HepG2 (cell line): Measurements from ENCODE around the gene UXS1. TPM values are rescaled to one million over a fixed set of nuclear protein-coding genes. Genes with fewer than 3 reads are reported as not detected.

Experiments
- ATAC-seq: fragments of 200-7000 bp; cut with Tn5 transposase; 3 replicates; pipeline ENCODE4 v1.9.1; 2020; ENCODE audit warnings: mild to moderate bottlenecking, moderate library complexity
- BruUV-seq: library from RNA; stranded (reverse); fragments of 400-500 nt; replicated peaks from 2 replicates; lab custom pipeline; 2021; lab: Mats Ljungman, UMichigan
- CTCF ChIA-PET: fragments of 300-600 bp; formaldehyde crosslinking; extraction: SDS; loops from one replicate; lab custom pipeline; 2021; ENCODE audit warnings: low total read pairs, inconsistent platforms, low intra/inter-chr PET ratio; lab: Yijun Ruan, JAX
- POLR2A ChIA-PET: fragments of 350-600 bp; sonication (Branson Sonifier 250); formaldehyde crosslinking; loops from one replicate; lab custom pipeline; 2020; ENCODE audit warnings: antibody characterized with exemption, inconsistent platforms; lab: Yijun Ruan, JAX
- DNase-seq: peaks from one replicate; pipeline ENCODE4 v3.0.0-alpha.2; 2015; ENCODE audit warnings: low spot score
- FAIRE-seq: peaks from 3 replicates; lab custom pipeline; 2011; peaks lifted over from hg19 to GRCh38; lab: Jason Lieb, UNC
- H2AFZ ChIP-seq: one replicate; pipeline ENCODE4 v1.6.1; 2011; ENCODE audit warnings: low read length, inconsistent platforms
- H3K27ac ChIP-seq: fragments of 300-600 bp; 3 replicates; pipeline ENCODE4 v1.8.0; 2011; ENCODE audit warnings: mixed run types, mild to moderate bottlenecking, mixed read lengths, low read length, inconsistent platforms; ENCODE audit not compliant: insufficient read depth; ENCODE audit errors: extremely low read length
- H3K27me3 ChIP-seq, 2 experiments: fragments of 200-600 bp in 1 of 2; 2 replicates in 1 of 2; 3 replicates in 1 of 2; pipeline versions ENCODE4 v1.6.0 to v1.8.0; 2011; ENCODE audit warnings: low read length in 2 of 2, mild to moderate bottlenecking in 2 of 2, moderate library complexity in 2 of 2, inconsistent platforms in 1 of 2; ENCODE audit not compliant: insufficient read depth in 2 of 2, control insufficient read depth in 1 of 2
- H3K36me3 ChIP-seq, 2 experiments: fragments of 200-600 bp in 1 of 2; replicated peaks in 1 of 2; 2 replicates in 1 of 2; 3 replicates in 1 of 2; pipeline versions ENCODE4 v1.5.1 to v1.8.0; 2011; ENCODE audit warnings: low read length in 2 of 2, inconsistent platforms in 1 of 2; ENCODE audit not compliant: insufficient read depth in 2 of 2, control insufficient read depth in 1 of 2
- H3K4me1 ChIP-seq: 2 replicates; pipeline ENCODE4 v1.5.1; 2012; ENCODE audit warnings: low read length, inconsistent platforms; ENCODE audit not compliant: insufficient read depth
- H3K4me2 ChIP-seq: 2 replicates; pipeline ENCODE4 v1.6.0; 2011; ENCODE audit warnings: low read depth, low read length, inconsistent platforms
- H3K4me3 ChIP-seq, 3 experiments: fragments of 200-600 bp in 1 of 3; sonication (generic), shearing (Covaris generic) in 1 of 3; replicated peaks in 1 of 3; 2 replicates each; pipeline ENCODE4 v1.5.1; 2011 to 2016; ENCODE audit warnings: low read length in 3 of 3, inconsistent platforms in 2 of 3, low read depth in 2 of 3, mild to moderate bottlenecking in 2 of 3, control low read depth in 1 of 3, mixed read lengths in 1 of 3; ENCODE audit not compliant: insufficient read depth in 1 of 3
- H3K79me2 ChIP-seq: one replicate; pipeline ENCODE4 v1.6.1; 2011; ENCODE audit warnings: low read length, inconsistent platforms; ENCODE audit not compliant: insufficient read depth
- H3K9ac ChIP-seq: 2 replicates; pipeline ENCODE4 v1.6.0; 2011; ENCODE audit warnings: mild to moderate bottlenecking, low read depth, low read length, inconsistent platforms; ENCODE audit not compliant: insufficient read depth
- H3K9me3 ChIP-seq: 2 replicates; pipeline ENCODE4 v1.5.1; 2012; ENCODE audit warnings: mild to moderate bottlenecking, low read length
- H4K20me1 ChIP-seq: 2 replicates; pipeline ENCODE4 v1.6.0; 2011; ENCODE audit warnings: inconsistent platforms, mild to moderate bottlenecking, low read length, moderate library complexity; ENCODE audit not compliant: insufficient read depth
- HNRNPK ChIP-seq: fragments of 200-400 bp; formaldehyde crosslinking; IDR thresholded peaks from 2 replicates; pipeline ENCODE4 v1.6.1; 2018; ENCODE audit warnings: low read length, low read depth, moderate library complexity, mild to moderate bottlenecking; ENCODE audit not compliant: poor library complexity, severe bottlenecking
- JDP2 ChIP-seq: sonication (generic); formaldehyde crosslinking; IDR thresholded peaks from 2 replicates; pipeline ENCODE4 v1.8.1; 2022; ENCODE audit warnings: missing genetic modification reagents, borderline replicate concordance
- KMT2B ChIP-seq: IDR thresholded peaks from 2 replicates; pipeline ENCODE4 v1.6.1; 2016; ENCODE audit warnings: missing genetic modification reagents, missing compliant biosample characterization
- SMAD3 ChIP-seq: sonication (generic); formaldehyde crosslinking; IDR thresholded peaks from 2 replicates; pipeline ENCODE4 v1.4.0; 2020; ENCODE audit warnings: missing genetic modification reagents
- SOX5 ChIP-seq: IDR thresholded peaks from 2 replicates; pipeline ENCODE4 v1.6.1; 2016; ENCODE audit warnings: borderline replicate concordance
- SSRP1 ChIP-seq: IDR thresholded peaks from 2 replicates; pipeline ENCODE4 v1.6.1; 2016; ENCODE audit warnings: control low read depth
- TFE3 ChIP-seq: IDR thresholded peaks from 2 replicates; pipeline ENCODE4 v1.6.1; 2016
- THAP8 ChIP-seq: sonication (generic); formaldehyde crosslinking; IDR thresholded peaks from 2 replicates; pipeline ENCODE4 v1.5.1; 2020; ENCODE audit warnings: missing genetic modification reagents, mild to moderate bottlenecking, borderline replicate concordance
- ZBTB39 ChIP-seq: sonication (generic); formaldehyde crosslinking; IDR thresholded peaks from 2 replicates; pipeline ENCODE4 v1.5.0; 2020; ENCODE audit warnings: missing genetic modification reagents
- ZFP41 ChIP-seq: sonication (generic); formaldehyde crosslinking; IDR thresholded peaks from 2 replicates; pipeline ENCODE4 v1.4.0; 2020; ENCODE audit warnings: mild to moderate bottlenecking, missing genetic modification reagents, borderline replicate concordance
- ZMAT5 ChIP-seq: sonication (generic); formaldehyde crosslinking; IDR thresholded peaks from 2 replicates; pipeline ENCODE4 v1.5.0; 2020; ENCODE audit warnings: mild to moderate bottlenecking, low read depth, missing genetic modification reagents, borderline replicate concordance
- ZNF790 ChIP-seq: sonication (generic); formaldehyde crosslinking; IDR thresholded peaks from 2 replicates; pipeline ENCODE4 v1.8.0; 2022; ENCODE audit warnings: missing genetic modification reagents, mild to moderate bottlenecking, borderline replicate concordance
- ZSCAN31 ChIP-seq: sonication (generic); formaldehyde crosslinking; IDR thresholded peaks from 2 replicates; pipeline ENCODE4 v1.5.0; 2020; ENCODE audit warnings: low read depth, mild to moderate bottlenecking, missing genetic modification reagents
- WGBS: methylation state at CpG from one replicate; pipeline ENCODE4 v1.1.6; 2017; ENCODE audit warnings: low lambda C conversion rate; 5-methylcytosine and 5-hydroxymethylcytosine counted together
- in situ Hi-C: cut with HindIII; loops from 2 replicates; pipeline ENCODE4 v1.10.0; 2017; ENCODE audit warnings: low pct_unique_long_range_greater_than_20kb; ENCODE audit not compliant: extremely low pct_ligation_motif_present
- intact Hi-C: fragments of 100-400 bp; cut with micrococcal nuclease; formaldehyde crosslinking; loops from one replicate; pipeline ENCODE4 v1.10.0; 2022; ENCODE audit not compliant: unreplicated experiment
- polyA plus RNA-seq, 8 experiments: library from polyadenylated mRNA; depleted of rRNA in 3 of 8; stranded (reverse) in 7 of 8; unstranded in 1 of 8; fragments of >200 nt; fragmentation: Illumina TruSeq in 4 of 8; extraction: Trizol in 4 of 8; gene quantifications; 2 replicates each; pipeline versions ENCODE4 v1.2.1 to v1.2.3, GENCODE V29; 2011 to 2016; ENCODE audit warnings: low read depth in 4 of 8, missing spikeins in 1 of 8, mixed read lengths in 1 of 8; ENCODE audit not compliant: insufficient read depth in 1 of 8
- total RNA-seq, 5 experiments: library from RNA; depleted of rRNA; stranded (reverse); fragments of >200 nt; fragmentation: Illumina TruSeq; extraction: Trizol; gene quantifications; 2 replicates each; pipeline ENCODE4 v1.2.3, GENCODE V29; 2016; ENCODE audit warnings: low read depth in 1 of 5

UXS1 gene
- total and polyA plus RNA-seq, 2 of the 13 experiments (the other 11 are each of a cell fraction or from before 2014, with no cell fraction given): 53.3 to 110 TPM

- in situ Hi-C loops: no loop called here
- H3K9ac ChIP-seq: no peak overlapping the region
- ATAC-seq: no peak
- H3K27me3 ChIP-seq: no peaks in the 10 kb centered on the region
- H3K4me3 ChIP-seq: no peak overlapping the region
- TF ChIP-seq ZMAT5 (CRISPR knock-in tag) (no peak), HNRNPK (no peak), KMT2B (CRISPR knock-in tag) (no peak), ZSCAN31 (CRISPR knock-in tag) (no peak)
- ChIA-PET POLR2A (no interaction called here), CTCF (no interaction called here)
- BruUV-seq: no TSS peak
- H3K36me3 ChIP-seq: peaks cover 24 to 81% of the 10 kb centered on the region in 2 experiments
- WGBS: 97% methylated on average over 31 of the region's 31 CpGs
- FAIRE-seq: no peak
- no peak overlapping the region for H3K27ac ChIP-seq
- H4K20me1 ChIP-seq: no peaks in the 10 kb centered on the region
- intact Hi-C loops: no loop called here
- no peaks in the 10 kb centered on the region for H3K79me2 ChIP-seq
- no peaks in the 10 kb centered on the region for H3K9me3 ChIP-seq
- no peaks in the 10 kb centered on the region for H3K4me1 ChIP-seq
- DNase-seq: no peak
- no peak overlapping the region for H2AFZ ChIP-seq
- no peak overlapping the region for H3K4me2 ChIP-seq
Measured at GRCh38 chr2:106159866-106160785, 34.0 kb downstream of the UXS1 start.

GRCh38 chr2:106158871-106159270, 35.2 kb downstream of the UXS1 start:
- no peak for DNase-seq
- ATAC-seq: no peak
- H3K36me3 ChIP-seq: peaks cover 27 to 83% of the 10 kb centered on the region in 2 experiments
- FAIRE-seq: no peak
- no peaks in the 10 kb centered on the region for H3K27me3 ChIP-seq
- H4K20me1 ChIP-seq: no peaks in the 10 kb centered on the region
- H3K9ac ChIP-seq: no peak overlapping the region
- no peak overlapping the region for H3K27ac ChIP-seq
- ChIA-PET CTCF (no interaction called here), POLR2A (no interaction called here)
- H3K79me2 ChIP-seq: no peaks in the 10 kb centered on the region
- WGBS: 97% methylated on average over 10 of the region's 10 CpGs
- BruUV-seq: no TSS peak
- in situ Hi-C loops (no loop called here), intact Hi-C loops (no loop called here)
- H3K4me1 ChIP-seq: no peaks in the 10 kb centered on the region
- no peak overlapping the region for H3K4me3 ChIP-seq
- no peak overlapping the region for H2AFZ ChIP-seq
- no peak overlapping the region for H3K4me2 ChIP-seq
- peaks cover 12% of the 10 kb centered on the region for H3K9me3 ChIP-seq
- TF ChIP-seq ZNF790 (CRISPR knock-in tag) (no peak), SSRP1 (CRISPR knock-in tag) (no peak), ZFP41 (CRISPR knock-in tag) (no peak), THAP8 (no peak), ZBTB39 (CRISPR knock-in tag) (no peak), SOX5 (CRISPR knock-in tag) (no peak), SMAD3 (CRISPR knock-in tag) (no peak), JDP2 (CRISPR knock-in tag) (no peak), TFE3 (no peak)
